ENCODE data around the gene SHISA9.

Gene SHISA9

GRCh38 chr16:13068912-13069583 is 167.7 kb downstream of the SHISA9 start:
- H3K9me2 ChIP-seq (replicated peaks; ENCODE audit: control insufficient read depth, low read length): no peaks in the 10 kb centered on the region
- H4K20me1 ChIP-seq (ENCODE audit: control insufficient read depth, insufficient read depth, low read depth, low read length): no peaks in the 10 kb centered on the region
- no peak for TF ChIP-seq EZH2phosphoT487 (IDR thresholded peaks at IDR 0.05; ENCODE audit: borderline replicate concordance, low read length)
- TF ChIP-seq CTCF (IDR thresholded peaks at IDR 0.05; ENCODE audit: low read depth, low read length, poor library complexity, severe bottlenecking): no peak
- peaks cover 13% of the 10 kb centered on the region; the same call in 1 of the 2 replicates for H3K9me3 ChIP-seq (ENCODE audit: control insufficient read depth, insufficient read depth, low read length)
- no peak overlapping the region for H3K4me2 ChIP-seq (ENCODE audit: low read length)
- H3K4me1 ChIP-seq (ENCODE audit: control insufficient read depth, low read length): no peaks in the 10 kb centered on the region
- no peaks in the 10 kb centered on the region for H3K36me3 ChIP-seq (ENCODE audit: control insufficient read depth, low read length)
- H3K27ac ChIP-seq (ENCODE audit: low read depth, low read length): no peak overlapping the region
- no peak overlapping the region for H3K4me3 ChIP-seq (ENCODE audit: low read length)
- H3K27me3 ChIP-seq (ENCODE audit: control insufficient read depth, low read length): no peaks in the 10 kb centered on the region
- H3K79me2 ChIP-seq (ENCODE audit: control insufficient read depth, low read length): no peaks in the 10 kb centered on the region
- H3F3A ChIP-seq (ENCODE audit: control insufficient read depth, insufficient read depth): no peaks in the 10 kb centered on the region; the same call in 1 of the 2 replicates

DNA sequence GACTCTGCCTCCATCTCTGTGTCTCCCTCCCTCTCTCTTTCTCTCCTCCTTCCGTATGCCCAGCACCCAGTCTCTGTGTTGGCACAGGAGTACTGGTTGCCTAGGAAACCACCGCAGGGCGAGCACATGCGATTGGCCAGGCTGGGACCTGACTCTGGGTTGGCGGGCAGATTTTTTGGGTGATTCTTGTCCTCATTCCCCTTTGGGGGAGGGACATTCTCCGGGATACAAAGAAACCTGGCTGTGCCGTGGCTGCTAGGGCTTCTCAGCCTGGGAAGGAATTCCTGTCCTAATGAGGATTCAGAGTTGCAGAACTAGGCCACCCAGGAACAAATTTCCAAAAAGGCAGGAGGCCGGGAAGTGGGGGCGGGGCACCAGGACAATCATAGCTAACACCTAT is 168.9 kb downstream of the SHISA9 start:
- Histone ChIP-seq H3K9me2 (replicated peaks; ENCODE audit: control insufficient read depth, low read length) (no peaks in the 10 kb centered on the region), H3K4me2 (ENCODE audit: low read length) (no peak overlapping the region), H3F3A (ENCODE audit: control insufficient read depth, insufficient read depth) (no peaks in the 10 kb centered on the region; the same call in 1 of the 2 replicates), H3K36me3 (ENCODE audit: control insufficient read depth, low read length) (no peaks in the 10 kb centered on the region), H3K27me3 (ENCODE audit: control insufficient read depth, low read length) (no peaks in the 10 kb centered on the region), H3K79me2 (ENCODE audit: control insufficient read depth, low read length) (no peaks in the 10 kb centered on the region), H3K9me3 (ENCODE audit: control insufficient read depth, insufficient read depth, low read length) (peaks cover 13% of the 10 kb centered on the region; the same call in 1 of the 2 replicates), H4K20me1 (ENCODE audit: control insufficient read depth, insufficient read depth, low read depth, low read length) (no peaks in the 10 kb centered on the region), H3K4me3 (ENCODE audit: low read length) (no peak overlapping the region), H3K27ac (ENCODE audit: low read depth, low read length) (no peak overlapping the region), H3K4me1 (ENCODE audit: control insufficient read depth, low read length) (no peaks in the 10 kb centered on the region)
- TF ChIP-seq CTCF (IDR thresholded peaks at IDR 0.05; ENCODE audit: low read depth, low read length, poor library complexity, severe bottlenecking): no peak
- TF ChIP-seq EZH2phosphoT487 (IDR thresholded peaks at IDR 0.05; ENCODE audit: borderline replicate concordance, low read length): no peak

GRCh38 chr16:13076878-13077277 is 175.5 kb downstream of the SHISA9 start:
- H3K27me3 ChIP-seq (ENCODE audit: control insufficient read depth, low read length): no peaks in the 10 kb centered on the region

More at GRCh38 chr16:13076878-13077277, 175.5 kb downstream of the SHISA9 start:
- Histone ChIP-seq H3F3A (ENCODE audit: control insufficient read depth, insufficient read depth) (no peaks in the 10 kb centered on the region), H3K9me3 (ENCODE audit: control insufficient read depth, insufficient read depth, low read length) (no peaks in the 10 kb centered on the region), H3K4me1 (ENCODE audit: control insufficient read depth, low read length) (no peaks in the 10 kb centered on the region), H3K79me2 (ENCODE audit: control insufficient read depth, low read length) (no peaks in the 10 kb centered on the region), H3K27ac (ENCODE audit: low read depth, low read length) (no peak overlapping the region), H4K20me1 (ENCODE audit: control insufficient read depth, insufficient read depth, low read depth, low read length) (no peaks in the 10 kb centered on the region), H3K9me2 (replicated peaks; ENCODE audit: control insufficient read depth, low read length) (no peaks in the 10 kb centered on the region), H3K4me2 (ENCODE audit: low read length) (no peak overlapping the region), H3K4me3 (ENCODE audit: low read length) (no peak overlapping the region), H3K36me3 (ENCODE audit: control insufficient read depth, low read length) (no peaks in the 10 kb centered on the region)
- no peak for TF ChIP-seq EZH2phosphoT487 (IDR thresholded peaks at IDR 0.05; ENCODE audit: borderline replicate concordance, low read length)
- TF ChIP-seq CTCF (IDR thresholded peaks at IDR 0.05; ENCODE audit: low read depth, low read length, poor library complexity, severe bottlenecking): no peak
